M059J (cell line): Measurements from ENCODE around the gene KIF27. TPM values are rescaled to one million over a fixed set of nuclear protein-coding genes. Genes with fewer than 3 reads are reported as not detected.
"Not testable (repeated sequence)": the region's sequence is repeated elsewhere in the genome, so short reads cannot be mapped to it uniquely, and the experiment has no call there.

Experiments
- DNase-seq: peaks from one replicate; pipeline ENCODE4 v3.0.0-alpha.2; 2012; ENCODE audit warnings: low read depth
- total RNA-seq: library from RNA; depleted of rRNA; stranded (reverse); fragments of >200 nt; shearing (Covaris generic); gene quantifications from 2 replicates; pipeline ENCODE4 v1.2.3, GENCODE V29; 2014; rRNA removed

Gene KIF27
- total RNA-seq, 1 experiment from 2014 or later, result 2.3 TPM

- not testable (repeated sequence) for DNase-seq
Measured at GRCh38 chr9:83804454-83804853, 116.8 kb downstream of the KIF27 start.

GRCh38 chr9:83803941-83804340 lies 117.3 kb downstream of the KIF27 start:
- not testable (repeated sequence) for DNase-seq

GRCh38 chr9:83800236-83801033 lies 120.8 kb downstream of the KIF27 start:
- DNase-seq, result no peak

- no peak for DNase-seq
Measured at GRCh38 chr9:83794051-83794450, 127.2 kb downstream of the KIF27 start.

- DNase-seq, result no peak
Measured at GRCh38 chr9:83792746-83793145, 128.5 kb downstream of the KIF27 start.

Other genes starting within 250 kb of the KIF27 start
- gene UBQLN1, start 213.5 kb downstream of the KIF27 start, total RNA-seq, result 115 and 165 TPM in 2 replicates
- gene GKAP1, start 103.7 kb downstream of the KIF27 start, total RNA-seq, result 4.6 and 9.6 TPM in 2 replicates
- 632 and 762 TPM in 2 replicates for gene HNRNPK, start 58.8 kb upstream of the KIF27 start, total RNA-seq
- gene RMI1, start 59.4 kb upstream of the KIF27 start, total RNA-seq, result 12.2 and 27.7 TPM in 2 replicates